Stimulated activated CD4-positive, alpha-beta T cell treated with anti-CD3 and anti-CD28 coated beads, Interleukin-4, amount 100 ng/mL, for 48 hours (primary cell): ENCODE data around the gene MST1R.

Experiments used
- DNase-seq, 2 donors: peaks; one replicate each; pipeline ENCODE4 v3.0.0-alpha.2; 2020; ENCODE audit warnings: low read depth in 2 of 2

The MST1R gene

GRCh38 chr3:49877716-49878115 lies 26.0 kb downstream of the MST1R start:
- no peak for DNase-seq

GRCh38 chr3:49876567-49876966 lies 27.1 kb downstream of the MST1R start:
- DNase-seq, result no peak

GRCh38 chr3:49873623-49874022 lies 30.1 kb downstream of the MST1R start:
- no peak for DNase-seq

- DNase-seq, result peak in 1 of 2 donors; percentile 8
These were observed 30.8 kb downstream of the MST1R start for GRCh38 chr3:49872801-49873281.

- DNase-seq, result no peak
These were observed 32.0 kb downstream of the MST1R start for GRCh38 chr3:49871531-49872153.

GRCh38 chr3:49869525-49870126 lies 34.0 kb downstream of the MST1R start, which contains the start of gene CAMKV:
Gene CAMKV (minus strand): TSS chr3:49869906. CDS start chr3:49862388, 7,518 bp downstream.
- DNase-seq, result peak in 1 of 2 donors; percentile 20

- no peak for DNase-seq
These were observed 34.7 kb downstream of the MST1R start for GRCh38 chr3:49868862-49869466.

GRCh38 chr3:49867871-49868321 lies 35.8 kb downstream of the MST1R start:
- peak in 1 of 2 donors; percentile 14 for DNase-seq

- no peak for DNase-seq
These were observed 36.3 kb downstream of the MST1R start for GRCh38 chr3:49867400-49867799.

GRCh38 chr3:49865198-49865784 lies 38.4 kb downstream of the MST1R start:
- DNase-seq, result no peak

GRCh38 chr3:49864505-49864904 lies 39.2 kb downstream of the MST1R start:
- no peak for DNase-seq

- DNase-seq, result no peak
These were observed 43.9 kb downstream of the MST1R start for GRCh38 chr3:49859576-49860305.

GRCh38 chr3:49856181-49857005 lies 47.3 kb downstream of the MST1R start, which contains the start of gene TRAIP:
Gene TRAIP (minus strand): TSS chr3:49856564. CDS start chr3:49856453, 111 bp downstream.
- DNase-seq, result peak; percentile 90 to 92

GRCh38 chr3:49855662-49856061 lies 48.0 kb downstream of the MST1R start:
- DNase-seq, result no peak

GRCh38 chr3:49845694-49846093 lies 58.0 kb downstream of the MST1R start:
- DNase-seq, result no peak

- no peak for DNase-seq
These were observed 59.0 kb downstream of the MST1R start for GRCh38 chr3:49844464-49845183.

GRCh38 chr3:49842843-49843517 lies 60.7 kb downstream of the MST1R start:
- no peak for DNase-seq

- DNase-seq, result no peak
These were observed 61.9 kb downstream of the MST1R start for GRCh38 chr3:49841806-49842205.

GRCh38 chr3:49841126-49841696 lies 62.5 kb downstream of the MST1R start:
- DNase-seq, result no peak
